Measurements from ENCODE around the gene MROH2A. TPM values are rescaled to one million over a fixed set of nuclear protein-coding genes. Genes with fewer than 3 reads are reported as not detected.

The MROH2A gene
- total RNA-seq, 1 experiment from 2014 or later = not detected

DNA sequence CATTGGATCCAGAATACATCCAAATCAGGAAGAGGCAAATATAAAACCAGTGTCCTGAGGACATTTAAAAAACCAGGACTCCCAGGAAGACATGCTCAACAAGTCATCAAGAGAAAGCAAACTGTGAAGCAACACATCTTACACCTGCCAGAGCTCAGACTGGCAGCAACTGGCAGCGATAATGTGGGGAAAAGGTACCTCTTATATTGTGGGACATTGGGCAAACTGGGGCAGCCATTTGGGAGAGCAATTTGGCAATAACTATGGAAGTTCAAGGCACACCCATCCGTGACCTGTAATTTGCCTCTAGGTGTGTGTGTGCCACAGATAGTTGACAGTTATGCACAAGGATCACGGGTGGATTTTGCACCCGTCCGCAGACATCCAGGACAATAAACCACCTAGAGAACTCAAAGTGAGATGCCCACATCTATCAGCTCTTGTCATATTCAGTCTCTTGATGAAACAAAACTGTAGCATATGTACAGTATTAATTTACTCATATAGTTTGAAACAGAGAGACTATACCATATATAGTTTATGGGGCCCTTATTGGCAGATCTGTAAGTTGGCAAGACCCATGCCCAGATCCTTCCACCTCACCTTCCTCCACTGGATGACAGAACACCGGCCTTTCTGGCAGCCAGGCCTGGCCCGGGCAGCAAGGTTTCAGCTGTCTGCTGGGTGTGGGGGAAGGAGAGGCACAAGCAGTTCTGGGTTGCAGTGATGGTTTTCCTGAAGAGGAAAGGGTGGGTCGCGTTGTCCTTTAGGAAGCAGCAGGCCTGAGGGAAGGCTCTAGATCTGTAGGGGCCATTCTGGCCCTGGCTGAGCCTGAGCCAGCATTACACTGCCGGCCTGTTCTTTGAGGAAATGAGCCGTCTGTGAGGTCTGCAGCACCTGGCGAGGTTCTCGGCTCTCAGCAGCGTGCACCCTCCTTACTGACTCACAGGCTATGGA lies 57.4 kb downstream of the MROH2A start:
- Mint-ChIP-seq H3K4me1 (peaks cover 17% of the 10 kb centered on the region), H3K4me3 (no peak overlapping the region), H3K9me3 (no peaks in the 10 kb centered on the region), H3K27ac (no peak overlapping the region), H3K36me3 (peaks cover 62% of the 10 kb centered on the region), H3K27me3 (ENCODE audit: low read depth) (no peaks in the 10 kb centered on the region)
- CTCF ChIA-PET = no interaction called here
- ATAC-seq (no peak), DNase-seq (ENCODE audit: low spot score) (no peak)
- TF ChIP-seq NFATC4 (CRISPR knock-in tag; IDR thresholded peaks at IDR 0.05) (no peak), ESRRA (CRISPR knock-in tag; IDR thresholded peaks at IDR 0.05; ENCODE audit: borderline replicate concordance) (no peak)
- POLR2A ChIA-PET = no interaction called here

DNA sequence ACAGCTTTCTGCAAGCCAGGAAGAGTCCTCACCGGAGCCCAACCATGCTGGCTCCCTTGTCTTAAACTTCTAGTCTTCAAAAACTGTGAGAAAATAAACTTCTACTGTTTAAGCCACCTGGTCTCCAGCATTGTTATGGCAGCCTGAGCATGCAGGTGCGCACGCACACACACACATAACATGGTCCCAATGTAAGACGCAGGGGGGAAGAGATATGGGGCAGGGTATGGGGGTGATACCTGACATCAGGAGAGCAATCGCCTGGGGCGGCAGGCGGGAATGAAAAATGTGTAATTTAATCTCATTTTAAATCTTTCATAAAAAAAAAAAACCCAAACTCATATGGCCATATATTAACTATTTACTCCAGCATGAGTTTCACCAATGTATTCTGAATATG lies 58.2 kb downstream of the MROH2A start:
- ATAC-seq (no peak), DNase-seq (ENCODE audit: low spot score) (no peak)
- ChIA-PET POLR2A (no interaction called here), CTCF (no interaction called here)
- H3K27ac Mint-ChIP-seq = no peak overlapping the region
- no peaks in the 10 kb centered on the region for H3K27me3 Mint-ChIP-seq (ENCODE audit: low read depth)
- H3K4me1 Mint-ChIP-seq = peaks cover 20% of the 10 kb centered on the region
- peaks cover 71% of the 10 kb centered on the region for H3K36me3 Mint-ChIP-seq
- H3K9me3 Mint-ChIP-seq = no peaks in the 10 kb centered on the region
- H3K4me3 Mint-ChIP-seq = no peak overlapping the region
- TF ChIP-seq, protein P1, sequence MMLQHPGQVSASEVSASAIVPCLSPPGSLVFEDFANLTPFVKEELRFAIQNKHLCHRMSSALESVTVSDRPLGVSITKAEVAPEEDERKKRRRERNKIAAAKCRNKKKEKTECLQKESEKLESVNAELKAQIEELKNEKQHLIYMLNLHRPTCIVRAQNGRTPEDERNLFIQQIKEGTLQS (CRISPR knock-in tag; conservative IDR thresholded peaks at IDR 0.05) = no peak
- TF ChIP-seq, protein P2, sequence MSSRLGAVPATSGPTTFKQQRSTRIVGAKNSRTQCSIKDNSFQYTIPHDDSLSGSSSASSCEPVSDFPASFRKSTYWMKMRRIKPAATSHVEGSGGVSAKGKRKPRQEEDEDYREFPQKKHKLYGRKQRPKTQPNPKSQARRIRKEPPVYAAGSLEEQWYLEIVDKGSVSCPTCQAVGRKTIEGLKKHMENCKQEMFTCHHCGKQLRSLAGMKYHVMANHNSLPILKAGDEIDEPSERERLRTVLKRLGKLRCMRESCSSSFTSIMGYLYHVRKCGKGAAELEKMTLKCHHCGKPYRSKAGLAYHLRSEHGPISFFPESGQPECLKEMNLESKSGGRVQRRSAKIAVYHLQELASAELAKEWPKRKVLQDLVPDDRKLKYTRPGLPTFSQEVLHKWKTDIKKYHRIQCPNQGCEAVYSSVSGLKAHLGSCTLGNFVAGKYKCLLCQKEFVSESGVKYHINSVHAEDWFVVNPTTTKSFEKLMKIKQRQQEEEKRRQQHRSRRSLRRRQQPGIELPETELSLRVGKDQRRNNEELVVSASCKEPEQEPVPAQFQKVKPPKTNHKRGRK (CRISPR knock-in tag; IDR thresholded peaks at IDR 0.05; ENCODE audit: borderline replicate concordance) = no peak
- no peak for TF ChIP-seq PRRX2 (CRISPR knock-in tag; IDR thresholded peaks at IDR 0.05)
- TF ChIP-seq, protein P3, sequence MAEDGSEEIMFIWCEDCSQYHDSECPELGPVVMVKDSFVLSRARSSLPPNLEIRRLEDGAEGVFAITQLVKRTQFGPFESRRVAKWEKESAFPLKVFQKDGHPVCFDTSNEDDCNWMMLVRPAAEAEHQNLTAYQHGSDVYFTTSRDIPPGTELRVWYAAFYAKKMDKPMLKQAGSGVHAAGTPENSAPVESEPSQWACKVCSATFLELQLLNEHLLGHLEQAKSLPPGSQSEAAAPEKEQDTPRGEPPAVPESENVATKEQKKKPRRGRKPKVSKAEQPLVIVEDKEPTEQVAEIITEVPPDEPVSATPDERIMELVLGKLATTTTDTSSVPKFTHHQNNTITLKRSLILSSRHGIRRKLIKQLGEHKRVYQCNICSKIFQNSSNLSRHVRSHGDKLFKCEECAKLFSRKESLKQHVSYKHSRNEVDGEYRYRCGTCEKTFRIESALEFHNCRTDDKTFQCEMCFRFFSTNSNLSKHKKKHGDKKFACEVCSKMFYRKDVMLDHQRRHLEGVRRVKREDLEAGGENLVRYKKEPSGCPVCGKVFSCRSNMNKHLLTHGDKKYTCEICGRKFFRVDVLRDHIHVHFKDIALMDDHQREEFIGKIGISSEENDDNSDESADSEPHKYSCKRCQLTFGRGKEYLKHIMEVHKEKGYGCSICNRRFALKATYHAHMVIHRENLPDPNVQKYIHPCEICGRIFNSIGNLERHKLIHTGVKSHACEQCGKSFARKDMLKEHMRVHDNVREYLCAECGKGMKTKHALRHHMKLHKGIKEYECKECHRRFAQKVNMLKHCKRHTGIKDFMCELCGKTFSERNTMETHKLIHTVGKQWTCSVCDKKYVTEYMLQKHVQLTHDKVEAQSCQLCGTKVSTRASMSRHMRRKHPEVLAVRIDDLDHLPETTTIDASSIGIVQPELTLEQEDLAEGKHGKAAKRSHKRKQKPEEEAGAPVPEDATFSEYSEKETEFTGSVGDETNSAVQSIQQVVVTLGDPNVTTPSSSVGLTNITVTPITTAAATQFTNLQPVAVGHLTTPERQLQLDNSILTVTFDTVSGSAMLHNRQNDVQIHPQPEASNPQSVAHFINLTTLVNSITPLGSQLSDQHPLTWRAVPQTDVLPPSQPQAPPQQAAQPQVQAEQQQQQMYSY (CRISPR knock-in tag; IDR thresholded peaks at IDR 0.05) = no peak
- no peak for TF ChIP-seq ZNF121 (CRISPR knock-in tag; IDR thresholded peaks at IDR 0.05)
- TF ChIP-seq EMX1 (CRISPR knock-in tag; IDR thresholded peaks at IDR 0.05) = no peak
- TF ChIP-seq SMAD3 (CRISPR knock-in tag; IDR thresholded peaks at IDR 0.05; ENCODE audit: borderline replicate concordance) = no peak
- TF ChIP-seq ZNF423 (CRISPR knock-in tag; IDR thresholded peaks at IDR 0.05) = no peak
- TF ChIP-seq, protein P4, sequence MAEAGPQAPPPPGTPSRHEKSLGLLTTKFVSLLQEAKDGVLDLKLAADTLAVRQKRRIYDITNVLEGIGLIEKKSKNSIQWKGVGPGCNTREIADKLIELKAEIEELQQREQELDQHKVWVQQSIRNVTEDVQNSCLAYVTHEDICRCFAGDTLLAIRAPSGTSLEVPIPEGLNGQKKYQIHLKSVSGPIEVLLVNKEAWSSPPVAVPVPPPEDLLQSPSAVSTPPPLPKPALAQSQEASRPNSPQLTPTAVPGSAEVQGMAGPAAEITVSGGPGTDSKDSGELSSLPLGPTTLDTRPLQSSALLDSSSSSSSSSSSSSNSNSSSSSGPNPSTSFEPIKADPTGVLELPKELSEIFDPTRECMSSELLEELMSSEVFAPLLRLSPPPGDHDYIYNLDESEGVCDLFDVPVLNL (CRISPR knock-in tag; IDR thresholded peaks at IDR 0.05; ENCODE audit: borderline replicate concordance, low read depth) = no peak
- no peak for TF ChIP-seq MXD4 (CRISPR knock-in tag; IDR thresholded peaks at IDR 0.05; ENCODE audit: borderline replicate concordance)
- TF ChIP-seq, protein P5, sequence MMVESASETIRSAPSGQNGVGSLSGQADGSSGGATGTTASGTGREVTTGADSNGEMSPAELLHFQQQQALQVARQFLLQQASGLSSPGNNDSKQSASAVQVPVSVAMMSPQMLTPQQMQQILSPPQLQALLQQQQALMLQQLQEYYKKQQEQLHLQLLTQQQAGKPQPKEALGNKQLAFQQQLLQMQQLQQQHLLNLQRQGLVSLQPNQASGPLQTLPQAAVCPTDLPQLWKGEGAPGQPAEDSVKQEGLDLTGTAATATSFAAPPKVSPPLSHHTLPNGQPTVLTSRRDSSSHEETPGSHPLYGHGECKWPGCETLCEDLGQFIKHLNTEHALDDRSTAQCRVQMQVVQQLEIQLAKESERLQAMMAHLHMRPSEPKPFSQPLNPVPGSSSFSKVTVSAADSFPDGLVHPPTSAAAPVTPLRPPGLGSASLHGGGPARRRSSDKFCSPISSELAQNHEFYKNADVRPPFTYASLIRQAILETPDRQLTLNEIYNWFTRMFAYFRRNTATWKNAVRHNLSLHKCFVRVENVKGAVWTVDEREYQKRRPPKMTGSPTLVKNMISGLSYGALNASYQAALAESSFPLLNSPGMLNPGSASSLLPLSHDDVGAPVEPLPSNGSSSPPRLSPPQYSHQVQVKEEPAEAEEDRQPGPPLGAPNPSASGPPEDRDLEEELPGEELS (CRISPR knock-in tag; IDR thresholded peaks at IDR 0.05) = no peak
- no peak for TF ChIP-seq ZNF219 (CRISPR knock-in tag; IDR thresholded peaks at IDR 0.05; ENCODE audit: borderline replicate concordance)
- TF ChIP-seq, protein P6, sequence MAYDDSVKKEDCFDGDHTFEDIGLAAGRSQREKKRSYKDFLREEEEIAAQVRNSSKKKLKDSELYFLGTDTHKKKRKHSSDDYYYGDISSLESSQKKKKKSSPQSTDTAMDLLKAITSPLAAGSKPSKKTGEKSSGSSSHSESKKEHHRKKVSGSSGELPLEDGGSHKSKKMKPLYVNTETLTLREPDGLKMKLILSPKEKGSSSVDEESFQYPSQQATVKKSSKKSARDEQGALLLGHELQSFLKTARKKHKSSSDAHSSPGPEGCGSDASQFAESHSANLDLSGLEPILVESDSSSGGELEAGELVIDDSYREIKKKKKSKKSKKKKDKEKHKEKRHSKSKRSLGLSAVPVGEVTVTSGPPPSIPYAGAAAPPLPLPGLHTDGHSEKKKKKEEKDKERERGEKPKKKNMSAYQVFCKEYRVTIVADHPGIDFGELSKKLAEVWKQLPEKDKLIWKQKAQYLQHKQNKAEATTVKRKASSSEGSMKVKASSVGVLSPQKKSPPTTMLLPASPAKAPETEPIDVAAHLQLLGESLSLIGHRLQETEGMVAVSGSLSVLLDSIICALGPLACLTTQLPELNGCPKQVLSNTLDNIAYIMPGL (CRISPR knock-in tag; IDR thresholded peaks at IDR 0.05) = no peak
- TF ChIP-seq ETV6 (CRISPR knock-in tag; IDR thresholded peaks at IDR 0.05) = no peak
- TF ChIP-seq, protein P7, sequence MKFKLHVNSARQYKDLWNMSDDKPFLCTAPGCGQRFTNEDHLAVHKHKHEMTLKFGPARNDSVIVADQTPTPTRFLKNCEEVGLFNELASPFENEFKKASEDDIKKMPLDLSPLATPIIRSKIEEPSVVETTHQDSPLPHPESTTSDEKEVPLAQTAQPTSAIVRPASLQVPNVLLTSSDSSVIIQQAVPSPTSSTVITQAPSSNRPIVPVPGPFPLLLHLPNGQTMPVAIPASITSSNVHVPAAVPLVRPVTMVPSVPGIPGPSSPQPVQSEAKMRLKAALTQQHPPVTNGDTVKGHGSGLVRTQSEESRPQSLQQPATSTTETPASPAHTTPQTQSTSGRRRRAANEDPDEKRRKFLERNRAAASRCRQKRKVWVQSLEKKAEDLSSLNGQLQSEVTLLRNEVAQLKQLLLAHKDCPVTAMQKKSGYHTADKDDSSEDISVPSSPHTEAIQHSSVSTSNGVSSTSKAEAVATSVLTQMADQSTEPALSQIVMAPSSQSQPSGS (CRISPR knock-in tag; IDR thresholded peaks at IDR 0.05; ENCODE audit: borderline replicate concordance, low read depth) = no peak
- no peak for TF ChIP-seq TEAD4 (CRISPR knock-in tag; IDR thresholded peaks at IDR 0.05)
- no peak for TF ChIP-seq ATF1 (CRISPR knock-in tag; IDR thresholded peaks at IDR 0.05)
- TF ChIP-seq, protein P8, sequence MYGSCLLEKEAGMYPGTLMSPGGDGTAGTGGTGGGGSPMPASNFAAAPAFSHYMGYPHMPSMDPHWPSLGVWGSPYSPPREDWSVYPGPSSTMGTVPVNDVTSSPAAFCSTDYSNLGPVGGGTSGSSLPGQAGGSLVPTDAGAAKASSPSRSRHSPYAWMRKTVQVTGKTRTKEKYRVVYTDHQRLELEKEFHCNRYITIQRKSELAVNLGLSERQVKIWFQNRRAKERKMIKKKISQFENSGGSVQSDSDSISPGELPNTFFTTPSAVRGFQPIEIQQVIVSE (CRISPR knock-in tag; IDR thresholded peaks at IDR 0.05; ENCODE audit: borderline replicate concordance) = no peak
- no peak for TF ChIP-seq TEAD1 (CRISPR knock-in tag; IDR thresholded peaks at IDR 0.05)
